Astrocyte (in vitro differentiated cells and primary cell): ENCODE data around the gene PML. TPM values are rescaled to one million over a fixed set of nuclear protein-coding genes. Genes with fewer than 3 reads are reported as not detected.
"Not testable (repeated sequence)": the region's sequence is repeated elsewhere in the genome, so short reads cannot be mapped to it uniquely, and the experiment has no call there.

ENCODE experiments used
- DNase-seq: peaks from one replicate; pipeline ENCODE4 v3.0.0-alpha.2; 2010; ENCODE audit warnings: low read depth
- FAIRE-seq: peaks from 2 replicates; lab custom pipeline; 2011; peaks lifted over from hg19 to GRCh38; lab: Jason Lieb, UNC
- H2AFZ ChIP-seq: 2 replicates; pipeline ENCODE4 v1.6.0; 2012; ENCODE audit warnings: low read depth, low read length, inconsistent platforms
- H3K27ac ChIP-seq: 2 replicates; pipeline ENCODE4 v1.5.1; 2011; ENCODE audit warnings: low read depth, low read length, inconsistent platforms
- H3K27me3 ChIP-seq: 2 replicates; pipeline ENCODE4 v1.6.0; 2011; ENCODE audit warnings: low read length, inconsistent platforms; ENCODE audit not compliant: insufficient read depth
- H3K36me3 ChIP-seq: 2 replicates; pipeline ENCODE4 v1.5.1; 2011; ENCODE audit warnings: low read length, inconsistent platforms; ENCODE audit not compliant: insufficient read depth
- H3K4me1 ChIP-seq: 2 replicates; pipeline ENCODE4 v1.5.1; 2011; ENCODE audit warnings: low read length, inconsistent platforms; ENCODE audit not compliant: insufficient read depth
- H3K4me2 ChIP-seq: 2 replicates; pipeline ENCODE4 v1.6.0; 2012; ENCODE audit warnings: low read length, inconsistent platforms
- H3K4me3 ChIP-seq: 2 replicates; pipeline ENCODE4 v1.5.1; 2011; ENCODE audit warnings: low read depth, mild to moderate bottlenecking, low read length, inconsistent platforms; ENCODE audit not compliant: insufficient read depth
- H3K79me2 ChIP-seq: 2 replicates; pipeline ENCODE4 v1.6.0; 2012; ENCODE audit warnings: mild to moderate bottlenecking, low read length, inconsistent platforms; ENCODE audit not compliant: insufficient read depth
- H3K9ac ChIP-seq: 2 replicates; pipeline ENCODE4 v1.6.0; 2012; ENCODE audit warnings: mild to moderate bottlenecking, low read length, inconsistent platforms
- H3K9me3 ChIP-seq: 2 replicates; pipeline ENCODE4 v1.5.1; 2012; ENCODE audit warnings: low read depth, mild to moderate bottlenecking, low read length, inconsistent platforms; ENCODE audit not compliant: insufficient read depth
- H4K20me1 ChIP-seq: 2 replicates; pipeline ENCODE4 v1.6.0; 2012; ENCODE audit warnings: low read length, inconsistent platforms; ENCODE audit not compliant: insufficient read depth
- H3K27ac Mint-ChIP-seq: one replicate; pipeline ENCODE4 v1.8.0; 2021; ENCODE audit warnings: mild to moderate bottlenecking, mixed read lengths; ENCODE audit not compliant: unreplicated experiment
- H3K27me3 Mint-ChIP-seq: one replicate; pipeline ENCODE4 v1.8.0; 2021; ENCODE audit warnings: low read depth, mixed read lengths; ENCODE audit not compliant: unreplicated experiment
- H3K36me3 Mint-ChIP-seq: one replicate; pipeline ENCODE4 v1.8.0; 2021; ENCODE audit warnings: low read depth, mixed read lengths; ENCODE audit not compliant: unreplicated experiment
- H3K4me1 Mint-ChIP-seq: one replicate; pipeline ENCODE4 v1.8.0; 2021; ENCODE audit warnings: low read depth, mixed read lengths; ENCODE audit not compliant: unreplicated experiment
- H3K4me3 Mint-ChIP-seq: one replicate; pipeline ENCODE4 v1.8.0; 2021; ENCODE audit warnings: mild to moderate bottlenecking, moderate library complexity, mixed read lengths; ENCODE audit not compliant: unreplicated experiment
- H3K9me3 Mint-ChIP-seq: one replicate; pipeline ENCODE4 v1.8.0; 2021; ENCODE audit warnings: mild to moderate bottlenecking, mixed read lengths; ENCODE audit not compliant: unreplicated experiment
- CTCF ChIP-seq: IDR thresholded peaks from 2 replicates; pipeline ENCODE4 v1.5.1; 2011; ENCODE audit warnings: low read depth, mild to moderate bottlenecking, inconsistent platforms, low read length, moderate library complexity; ENCODE audit not compliant: insufficient read depth
- EZH2 ChIP-seq: IDR thresholded peaks from 2 replicates; pipeline ENCODE4 v1.6.1; 2012; ENCODE audit warnings: mild to moderate bottlenecking, low read length, inconsistent platforms; ENCODE audit not compliant: insufficient read depth
- total RNA-seq: library from RNA; stranded (reverse); gene quantifications from 2 replicates; pipeline ENCODE4 v1.2.1, GENCODE V29; 2021

The PML gene
- total RNA-seq, 1 donor from 2014 or later = 116 TPM

GRCh38 chr15:73973683-73974200 lies 20.8 kb upstream of the PML start:
- not testable (repeated sequence) for H3K4me1 ChIP-seq, H3K4me3 Mint-ChIP-seq, H3K36me3 Mint-ChIP-seq, H3K9ac ChIP-seq, DNase-seq, H2AFZ ChIP-seq, H3K9me3 ChIP-seq, H3K9me3 Mint-ChIP-seq, H3K27ac Mint-ChIP-seq, H4K20me1 ChIP-seq, H3K79me2 ChIP-seq, H3K36me3 ChIP-seq, FAIRE-seq, H3K27ac ChIP-seq, H3K4me2 ChIP-seq, H3K27me3 ChIP-seq, H3K4me3 ChIP-seq
- Mint-ChIP-seq H3K27me3 (peaks cover 11% of the 10 kb centered on the region), H3K4me1 (peaks cover 10% of the 10 kb centered on the region)

GRCh38 chr15:73975440-73976125 lies 18.9 kb upstream of the PML start:
- H3K4me1 ChIP-seq, H4K20me1 ChIP-seq, FAIRE-seq, H3K36me3 Mint-ChIP-seq, H3K36me3 ChIP-seq, H3K9me3 Mint-ChIP-seq, H3K27me3 ChIP-seq, DNase-seq, H3K79me2 ChIP-seq, H3K4me2 ChIP-seq, H3K4me3 ChIP-seq, H3K27ac ChIP-seq, H3K4me3 Mint-ChIP-seq, H2AFZ ChIP-seq, H3K9ac ChIP-seq, H3K4me1 Mint-ChIP-seq, H3K9me3 ChIP-seq: not testable (repeated sequence)
- Mint-ChIP-seq H3K27ac (peak overlapping the region; percentile 29), H3K27me3 (peaks cover 11% of the 10 kb centered on the region)

DNA sequence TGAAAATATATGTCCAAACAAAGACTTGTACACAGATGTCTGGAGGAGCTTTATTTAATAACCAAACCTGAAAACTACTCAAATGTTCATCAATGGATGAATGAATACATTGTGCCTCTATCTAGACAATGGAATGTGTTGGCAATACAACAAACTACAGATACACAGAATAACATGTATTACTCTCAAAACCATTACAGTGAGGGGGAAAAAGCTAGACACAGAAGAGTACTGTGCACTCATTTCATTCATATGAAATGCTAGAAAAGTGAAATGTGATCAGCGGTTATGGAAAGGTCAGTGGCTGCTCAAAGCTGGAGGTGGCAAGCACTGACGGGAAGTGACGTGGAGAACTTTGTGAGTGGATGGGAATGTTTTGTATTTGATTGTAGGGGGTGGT lies 15.6 kb upstream of the PML start:
- no peak overlapping the region for H3K4me2 ChIP-seq
- H2AFZ ChIP-seq = no peak overlapping the region
- peaks cover 26% of the 10 kb centered on the region for H3K4me1 ChIP-seq
- no peaks in the 10 kb centered on the region for H4K20me1 ChIP-seq
- Mint-ChIP-seq H3K4me1 (peaks cover 26% of the 10 kb centered on the region), H3K27ac (no peak overlapping the region), H3K27me3 (peaks cover 8% of the 10 kb centered on the region), H3K4me3 (no peak overlapping the region), H3K36me3 (peaks cover 2% of the 10 kb centered on the region), H3K9me3 (peaks cover 4% of the 10 kb centered on the region)
- H3K79me2 ChIP-seq = no peaks in the 10 kb centered on the region
- H3K4me3 ChIP-seq = no peak overlapping the region
- TF ChIP-seq EZH2 = no peak
- no peak for TF ChIP-seq CTCF
- DNase-seq (no peak), FAIRE-seq (no peak)
- peaks cover 5% of the 10 kb centered on the region for H3K27me3 ChIP-seq
- no peaks in the 10 kb centered on the region for H3K9me3 ChIP-seq
- H3K36me3 ChIP-seq = no peaks in the 10 kb centered on the region
- no peak overlapping the region for H3K27ac ChIP-seq
- H3K9ac ChIP-seq = no peak overlapping the region
